ENCODE data around the gene LACC1.

The LACC1 gene

GRCh38 chr13:43874504-43875092 lies 5.1 kb upstream of the LACC1 start:
- TF ChIP-seq GLIS3 (CRISPR knock-in tag; IDR thresholded peaks at IDR 0.05) (no peak), TOX (CRISPR knock-in tag; IDR thresholded peaks at IDR 0.05; ENCODE audit: borderline replicate concordance) (no peak), ZC3H10 (CRISPR knock-in tag; IDR thresholded peaks at IDR 0.05) (no peak), CSRNP3 (CRISPR knock-in tag; IDR thresholded peaks at IDR 0.05) (no peak), ISL1 (CRISPR knock-in tag; IDR thresholded peaks at IDR 0.05) (no peak), ZNF8 (CRISPR knock-in tag; IDR thresholded peaks at IDR 0.05) (no peak), ZFP3 (CRISPR knock-in tag; IDR thresholded peaks at IDR 0.05) (no peak), CSDC2 (CRISPR knock-in tag; IDR thresholded peaks at IDR 0.05) (no peak), ESRRG (CRISPR knock-in tag; IDR thresholded peaks at IDR 0.05) (no peak)
- TF ChIP-seq, protein P1, sequence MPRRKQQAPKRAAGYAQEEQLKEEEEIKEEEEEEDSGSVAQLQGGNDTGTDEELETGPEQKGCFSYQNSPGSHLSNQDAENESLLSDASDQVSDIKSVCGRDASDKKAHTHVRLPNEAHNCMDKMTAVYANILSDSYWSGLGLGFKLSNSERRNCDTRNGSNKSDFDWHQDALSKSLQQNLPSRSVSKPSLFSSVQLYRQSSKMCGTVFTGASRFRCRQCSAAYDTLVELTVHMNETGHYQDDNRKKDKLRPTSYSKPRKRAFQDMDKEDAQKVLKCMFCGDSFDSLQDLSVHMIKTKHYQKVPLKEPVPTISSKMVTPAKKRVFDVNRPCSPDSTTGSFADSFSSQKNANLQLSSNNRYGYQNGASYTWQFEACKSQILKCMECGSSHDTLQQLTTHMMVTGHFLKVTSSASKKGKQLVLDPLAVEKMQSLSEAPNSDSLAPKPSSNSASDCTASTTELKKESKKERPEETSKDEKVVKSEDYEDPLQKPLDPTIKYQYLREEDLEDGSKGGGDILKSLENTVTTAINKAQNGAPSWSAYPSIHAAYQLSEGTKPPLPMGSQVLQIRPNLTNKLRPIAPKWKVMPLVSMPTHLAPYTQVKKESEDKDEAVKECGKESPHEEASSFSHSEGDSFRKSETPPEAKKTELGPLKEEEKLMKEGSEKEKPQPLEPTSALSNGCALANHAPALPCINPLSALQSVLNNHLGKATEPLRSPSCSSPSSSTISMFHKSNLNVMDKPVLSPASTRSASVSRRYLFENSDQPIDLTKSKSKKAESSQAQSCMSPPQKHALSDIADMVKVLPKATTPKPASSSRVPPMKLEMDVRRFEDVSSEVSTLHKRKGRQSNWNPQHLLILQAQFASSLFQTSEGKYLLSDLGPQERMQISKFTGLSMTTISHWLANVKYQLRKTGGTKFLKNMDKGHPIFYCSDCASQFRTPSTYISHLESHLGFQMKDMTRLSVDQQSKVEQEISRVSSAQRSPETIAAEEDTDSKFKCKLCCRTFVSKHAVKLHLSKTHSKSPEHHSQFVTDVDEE (CRISPR knock-in tag; IDR thresholded peaks at IDR 0.05), result no peak

DNA sequence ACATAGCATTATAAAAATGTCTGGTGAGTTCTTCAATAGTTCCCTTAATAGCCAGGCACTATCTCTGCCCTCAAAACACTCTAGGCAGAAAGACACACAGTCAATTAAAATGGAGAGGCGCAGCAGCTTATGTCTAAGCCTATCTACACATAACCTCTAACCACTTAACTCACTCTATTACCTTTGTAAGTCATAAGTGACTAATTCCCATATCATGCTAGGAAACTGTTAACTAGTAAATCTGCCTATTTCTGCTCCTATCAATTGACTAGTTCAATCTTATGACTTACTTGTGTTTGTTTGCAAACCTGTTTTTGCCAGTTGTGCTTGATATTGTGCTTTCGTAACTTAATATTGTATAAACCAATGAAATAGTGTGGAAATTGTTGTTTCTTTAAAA lies 3.3 kb upstream of the LACC1 start:
- no peak for TF ChIP-seq ZC3H10 (CRISPR knock-in tag; IDR thresholded peaks at IDR 0.05)
- ATAC-seq, result no peak

More at GRCh38 chr13:43874504-43875092, 5.1 kb upstream of the LACC1 start:
- no peak for ATAC-seq

DNA sequence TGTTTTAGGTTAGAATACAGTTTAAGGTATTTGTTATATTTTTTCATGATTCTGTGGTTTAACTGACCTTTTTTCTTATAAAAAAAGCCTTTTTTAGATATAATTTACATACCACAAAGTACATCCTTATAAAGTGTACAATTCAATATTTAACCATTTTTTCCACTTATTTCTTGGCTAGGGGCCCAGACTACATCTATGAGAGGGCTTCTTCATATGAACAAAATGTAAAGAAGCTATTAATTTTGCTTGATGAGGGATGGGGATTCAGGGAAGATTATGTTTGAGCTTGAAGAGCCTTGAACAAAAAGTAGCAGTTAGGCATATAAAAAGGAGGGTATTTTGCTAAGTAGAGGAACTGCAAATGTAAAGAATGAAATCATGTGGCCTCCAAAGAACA lies 2.4 kb upstream of the LACC1 start:
- TF ChIP-seq ZC3H10 (CRISPR knock-in tag; IDR thresholded peaks at IDR 0.05) (no peak), PPARA (CRISPR knock-in tag; IDR thresholded peaks at IDR 0.05; ENCODE audit: borderline replicate concordance) (no peak), GLIS3 (CRISPR knock-in tag; IDR thresholded peaks at IDR 0.05) (no peak), TCF4 (CRISPR knock-in tag; IDR thresholded peaks at IDR 0.05; ENCODE audit: borderline replicate concordance) (no peak), CSRNP3 (CRISPR knock-in tag; IDR thresholded peaks at IDR 0.05) (no peak), ZNF8 (CRISPR knock-in tag; IDR thresholded peaks at IDR 0.05) (no peak), ZFP30 (CRISPR knock-in tag; IDR thresholded peaks at IDR 0.05) (no peak), CSDC2 (CRISPR knock-in tag; IDR thresholded peaks at IDR 0.05) (no peak), RARB (CRISPR knock-in tag; IDR thresholded peaks at IDR 0.05) (no peak), SNAI2 (CRISPR knock-in tag; IDR thresholded peaks at IDR 0.05) (no peak), OSR1 (CRISPR knock-in tag; IDR thresholded peaks at IDR 0.05) (no peak), BACH2 (CRISPR knock-in tag; IDR thresholded peaks at IDR 0.05; ENCODE audit: borderline replicate concordance) (no peak), ISL1 (CRISPR knock-in tag; IDR thresholded peaks at IDR 0.05) (no peak), ZFP3 (CRISPR knock-in tag; IDR thresholded peaks at IDR 0.05) (no peak), TOX (CRISPR knock-in tag; IDR thresholded peaks at IDR 0.05; ENCODE audit: borderline replicate concordance) (no peak)
- TF ChIP-seq, protein P1 (CRISPR knock-in tag; IDR thresholded peaks at IDR 0.05), result no peak
- TF ChIP-seq, protein P2, sequence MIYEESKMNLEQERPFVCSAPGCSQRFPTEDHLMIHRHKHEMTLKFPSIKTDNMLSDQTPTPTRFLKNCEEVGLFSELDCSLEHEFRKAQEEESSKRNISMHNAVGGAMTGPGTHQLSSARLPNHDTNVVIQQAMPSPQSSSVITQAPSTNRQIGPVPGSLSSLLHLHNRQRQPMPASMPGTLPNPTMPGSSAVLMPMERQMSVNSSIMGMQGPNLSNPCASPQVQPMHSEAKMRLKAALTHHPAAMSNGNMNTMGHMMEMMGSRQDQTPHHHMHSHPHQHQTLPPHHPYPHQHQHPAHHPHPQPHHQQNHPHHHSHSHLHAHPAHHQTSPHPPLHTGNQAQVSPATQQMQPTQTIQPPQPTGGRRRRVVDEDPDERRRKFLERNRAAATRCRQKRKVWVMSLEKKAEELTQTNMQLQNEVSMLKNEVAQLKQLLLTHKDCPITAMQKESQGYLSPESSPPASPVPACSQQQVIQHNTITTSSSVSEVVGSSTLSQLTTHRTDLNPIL (CRISPR knock-in tag; IDR thresholded peaks at IDR 0.05; ENCODE audit: low read depth), result no peak
- ATAC-seq, result no peak
